Measurements from ENCODE around the gene GCNT2.

The GCNT2 gene

DNA sequence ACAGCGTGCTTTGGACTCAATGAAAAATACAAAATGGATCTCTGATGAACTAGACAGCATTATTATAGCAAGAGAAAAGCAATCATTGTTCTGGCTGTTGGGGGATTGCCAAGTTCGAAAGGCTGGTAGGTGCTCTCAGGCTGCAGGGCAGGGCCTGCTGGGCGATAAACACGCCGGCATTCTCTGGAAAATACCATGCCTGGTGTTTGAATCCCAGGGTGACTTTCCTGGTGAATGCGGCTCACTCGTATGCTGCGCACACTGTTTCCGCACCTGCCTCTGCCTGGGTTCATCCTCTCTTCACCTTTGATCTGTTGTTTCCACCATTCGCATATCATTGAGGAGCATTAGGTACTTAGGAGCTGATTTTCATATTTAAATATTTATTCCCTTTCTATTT, 37.4 kb downstream of the GCNT2 start:
- TF ChIP-seq, protein P1, sequence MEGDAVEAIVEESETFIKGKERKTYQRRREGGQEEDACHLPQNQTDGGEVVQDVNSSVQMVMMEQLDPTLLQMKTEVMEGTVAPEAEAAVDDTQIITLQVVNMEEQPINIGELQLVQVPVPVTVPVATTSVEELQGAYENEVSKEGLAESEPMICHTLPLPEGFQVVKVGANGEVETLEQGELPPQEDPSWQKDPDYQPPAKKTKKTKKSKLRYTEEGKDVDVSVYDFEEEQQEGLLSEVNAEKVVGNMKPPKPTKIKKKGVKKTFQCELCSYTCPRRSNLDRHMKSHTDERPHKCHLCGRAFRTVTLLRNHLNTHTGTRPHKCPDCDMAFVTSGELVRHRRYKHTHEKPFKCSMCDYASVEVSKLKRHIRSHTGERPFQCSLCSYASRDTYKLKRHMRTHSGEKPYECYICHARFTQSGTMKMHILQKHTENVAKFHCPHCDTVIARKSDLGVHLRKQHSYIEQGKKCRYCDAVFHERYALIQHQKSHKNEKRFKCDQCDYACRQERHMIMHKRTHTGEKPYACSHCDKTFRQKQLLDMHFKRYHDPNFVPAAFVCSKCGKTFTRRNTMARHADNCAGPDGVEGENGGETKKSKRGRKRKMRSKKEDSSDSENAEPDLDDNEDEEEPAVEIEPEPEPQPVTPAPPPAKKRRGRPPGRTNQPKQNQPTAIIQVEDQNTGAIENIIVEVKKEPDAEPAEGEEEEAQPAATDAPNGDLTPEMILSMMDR (IDR thresholded peaks at IDR 0.05; ENCODE audit: low read depth, low read length) = no peak
- DNase-seq (ENCODE audit: extremely low read depth, low read depth) = no peak

DNA sequence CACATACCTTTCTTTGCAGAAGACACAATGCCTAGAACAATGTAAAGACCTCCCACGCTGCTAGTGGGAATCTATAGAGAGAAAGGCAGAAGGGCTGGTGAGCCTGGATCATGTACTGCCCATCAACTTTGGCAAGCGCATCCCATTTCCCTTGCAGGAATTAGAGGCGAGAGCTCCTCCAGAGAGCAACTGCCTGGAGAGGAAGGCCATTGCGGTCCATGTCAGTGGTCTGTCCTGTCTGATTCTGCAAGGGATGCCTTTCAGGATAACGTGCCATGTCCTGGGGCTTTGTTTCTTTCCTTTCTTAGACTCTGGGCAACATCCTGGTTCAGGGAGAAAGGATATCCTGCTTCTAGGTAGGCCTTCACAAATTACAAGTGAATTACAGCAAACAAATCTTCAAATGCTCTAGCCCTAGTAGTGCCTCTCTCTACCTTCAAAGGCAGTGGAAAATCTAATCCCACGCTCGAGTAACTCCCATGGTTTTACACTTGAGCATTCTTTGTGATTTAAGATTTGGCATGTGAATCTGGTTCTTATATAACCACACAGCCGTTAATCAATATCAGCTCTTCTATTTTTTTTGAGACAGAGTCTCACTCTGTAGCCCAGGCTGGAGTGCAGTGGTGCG, 38.5 kb downstream of the GCNT2 start:
- no peak for DNase-seq (ENCODE audit: extremely low read depth, low read depth)
- TF ChIP-seq, protein P1 (IDR thresholded peaks at IDR 0.05; ENCODE audit: low read depth, low read length) = no peak

DNA sequence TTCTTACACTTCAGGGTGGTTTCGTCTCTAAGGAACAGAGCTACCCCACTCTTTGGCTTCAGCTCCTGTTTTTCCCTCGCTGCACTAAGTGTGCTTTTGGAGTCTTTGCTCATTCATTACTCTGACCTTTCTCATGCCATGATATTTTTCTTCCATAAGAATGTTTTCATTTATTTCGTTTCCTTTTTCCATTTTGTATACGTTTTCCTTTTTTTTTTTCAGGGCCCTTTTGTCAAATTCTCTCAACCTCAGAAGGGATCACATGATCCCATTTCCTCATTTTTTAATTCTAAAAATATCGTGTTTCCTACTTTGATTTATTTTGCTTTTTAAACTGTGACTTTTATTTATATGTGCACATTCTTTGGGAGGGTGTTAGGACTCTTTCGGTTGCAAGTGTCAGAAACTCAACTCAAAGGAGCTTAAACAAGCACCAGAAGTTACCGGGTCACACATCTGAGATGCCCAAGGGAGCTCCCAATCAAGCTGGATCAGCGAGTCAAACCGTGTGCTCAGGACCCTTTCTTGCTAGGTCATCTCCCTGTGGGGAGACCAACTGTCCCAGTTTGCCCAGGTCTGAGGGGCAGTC, 40.6 kb downstream of the GCNT2 start:
- TF ChIP-seq, protein P1 (IDR thresholded peaks at IDR 0.05; ENCODE audit: low read depth, low read length) = no peak
- DNase-seq (ENCODE audit: extremely low read depth, low read depth) = no peak

DNA sequence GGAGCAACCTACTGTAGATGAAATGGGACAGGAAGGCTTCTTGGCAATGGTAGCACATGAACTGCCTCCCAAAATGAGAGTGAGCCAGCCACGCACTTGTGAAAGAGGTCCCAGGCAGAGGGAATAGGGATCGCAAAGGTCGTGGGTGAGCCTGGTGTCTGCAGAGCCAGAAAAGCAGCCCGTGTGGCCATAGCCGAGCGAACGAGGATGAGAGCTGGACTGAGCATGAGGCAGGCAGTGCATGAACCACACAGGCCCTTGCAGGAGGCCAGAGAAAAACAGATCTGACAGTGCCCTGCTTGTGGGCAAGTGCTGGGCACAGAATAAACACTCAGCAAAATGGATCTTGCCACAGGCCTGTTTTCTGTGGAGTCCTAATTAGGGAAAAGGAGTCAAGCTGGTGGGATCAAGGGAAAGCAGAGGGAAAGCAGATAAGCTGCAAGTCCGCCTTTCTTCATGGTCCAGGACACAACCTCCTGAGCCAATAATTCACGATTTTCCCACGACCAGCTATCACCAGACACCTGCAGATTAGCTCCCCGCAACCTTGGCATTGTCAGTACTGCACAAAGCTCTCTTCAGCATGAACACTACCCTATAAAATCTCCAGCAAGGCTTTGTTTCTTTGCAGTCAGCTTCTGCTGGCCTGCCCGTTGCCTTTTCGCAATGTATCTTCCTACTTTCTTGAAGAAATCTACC, 44.0 kb downstream of the GCNT2 start:
- DNase-seq (ENCODE audit: extremely low read depth, low read depth) = no peak
- TF ChIP-seq, protein P1 (IDR thresholded peaks at IDR 0.05; ENCODE audit: low read depth, low read length) = no peak

DNA sequence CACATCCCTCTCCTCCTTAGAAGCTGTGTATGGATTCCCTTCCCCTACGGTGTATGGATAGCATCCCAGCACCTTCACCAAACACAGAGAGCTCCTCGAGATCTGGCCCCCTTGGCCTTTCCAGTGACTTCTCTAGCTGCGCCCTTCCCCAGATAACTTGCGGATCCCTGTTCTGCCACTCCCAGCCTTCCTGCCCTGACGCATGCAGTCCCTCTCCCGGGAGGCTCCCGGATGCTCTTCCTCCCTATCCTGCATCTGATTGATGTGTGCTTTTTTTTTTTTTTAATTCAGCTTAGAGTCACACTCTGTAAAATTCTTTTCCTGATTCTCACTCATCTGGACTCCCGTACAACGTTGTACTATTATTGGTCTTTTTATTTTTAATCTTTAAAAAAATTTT, 44.8 kb downstream of the GCNT2 start:
- no peak for DNase-seq (ENCODE audit: extremely low read depth, low read depth)
- TF ChIP-seq, protein P1 (IDR thresholded peaks at IDR 0.05; ENCODE audit: low read depth, low read length) = no peak

DNA sequence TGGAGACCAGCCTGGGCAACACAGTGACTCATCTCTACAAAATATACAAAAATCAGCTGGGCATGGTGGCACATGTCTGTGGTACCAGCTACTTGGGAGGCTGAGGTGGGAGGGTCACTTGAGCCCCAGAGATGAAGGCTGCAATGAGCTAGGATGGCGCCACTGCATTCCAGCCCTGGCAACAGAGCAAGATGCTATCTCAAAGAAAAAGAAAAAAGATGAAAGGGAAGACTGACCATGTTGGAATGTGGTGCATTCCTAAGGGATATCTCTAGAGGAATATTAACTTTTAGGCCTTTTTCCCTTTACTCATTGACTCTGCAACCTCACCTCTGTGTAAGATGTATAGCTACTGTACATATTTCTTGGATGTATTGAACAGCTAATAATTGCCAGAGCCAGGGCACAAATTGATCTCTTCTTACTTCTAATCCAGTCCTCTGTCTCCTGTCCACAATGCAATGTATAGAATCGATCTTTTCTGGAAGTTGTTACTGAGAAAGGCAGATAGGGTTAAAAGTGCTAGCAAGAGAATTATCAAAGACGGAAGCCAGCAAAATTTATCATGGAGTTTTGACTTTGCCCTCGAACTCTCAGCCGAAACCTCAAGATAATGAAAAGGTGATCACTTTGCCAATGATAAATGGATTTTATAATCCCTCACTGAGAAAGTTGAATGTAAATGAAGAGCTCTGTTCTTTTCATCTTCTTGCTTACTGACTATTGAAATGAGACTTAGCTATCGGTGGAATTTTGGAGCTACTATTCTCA, 46.3 kb downstream of the GCNT2 start:
- no peak for DNase-seq (ENCODE audit: extremely low read depth, low read depth)
- TF ChIP-seq, protein P1 (IDR thresholded peaks at IDR 0.05; ENCODE audit: low read depth, low read length) = no peak

All from AG09319 (cell line).